GM03348 (cell line): ENCODE results near the gene RHOT1.
"Not testable (repeated sequence)": the region's sequence is repeated elsewhere in the genome, so short reads cannot be mapped to it uniquely, and the experiment has no call there.

ENCODE experiments used
- DNase-seq: peaks from one replicate; pipeline ENCODE4 v3.0.0; 2012; ENCODE audit warnings: low spot score

Gene RHOT1

DNA sequence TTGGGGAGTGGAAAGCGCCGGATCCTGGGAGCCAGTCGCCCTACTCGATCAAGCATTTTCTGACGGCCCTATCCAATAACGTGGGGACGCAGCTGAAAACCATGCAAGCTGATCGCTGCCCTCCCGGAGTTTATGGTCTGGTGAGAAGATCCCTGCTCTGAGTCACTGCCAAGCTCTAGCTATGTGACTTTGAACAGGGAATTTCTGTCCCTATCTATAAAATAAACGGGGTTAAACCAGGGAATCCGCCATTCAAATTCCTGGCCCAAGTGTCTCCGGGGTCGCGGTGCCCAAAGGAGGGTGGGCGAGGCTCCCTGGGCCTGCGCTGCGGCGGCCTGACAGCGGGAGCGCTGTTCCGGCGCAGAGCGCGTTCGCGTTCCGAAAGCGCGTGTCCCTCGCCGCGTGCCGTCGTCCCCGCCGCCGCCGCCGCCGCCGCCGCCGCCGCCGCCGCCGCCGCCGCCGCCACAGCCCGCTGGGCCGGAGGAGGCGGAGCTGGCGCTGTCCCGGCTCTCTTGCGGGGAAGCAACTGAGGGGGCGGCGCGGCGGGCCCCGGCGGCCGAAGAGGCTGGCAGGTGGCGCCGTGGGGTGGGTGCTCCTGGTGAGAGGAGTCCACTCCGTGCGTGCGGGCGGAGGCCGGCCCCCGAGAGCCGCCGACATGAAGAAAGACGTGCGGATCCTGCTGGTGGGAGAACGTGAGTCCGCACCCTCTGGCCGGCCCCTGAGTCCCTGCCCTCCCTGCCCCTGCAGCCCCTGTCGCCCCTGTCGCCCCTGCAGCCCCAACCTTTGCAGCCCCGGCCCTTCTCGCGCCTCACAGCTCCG, at the start of gene RHOT1:
TSS of gene RHOT1 (plus strand) at position 465 of the 819 bp plus-strand sequence. CDS start at position 656, 191 bp downstream.
- peak; percentile 87 for DNase-seq

DNA sequence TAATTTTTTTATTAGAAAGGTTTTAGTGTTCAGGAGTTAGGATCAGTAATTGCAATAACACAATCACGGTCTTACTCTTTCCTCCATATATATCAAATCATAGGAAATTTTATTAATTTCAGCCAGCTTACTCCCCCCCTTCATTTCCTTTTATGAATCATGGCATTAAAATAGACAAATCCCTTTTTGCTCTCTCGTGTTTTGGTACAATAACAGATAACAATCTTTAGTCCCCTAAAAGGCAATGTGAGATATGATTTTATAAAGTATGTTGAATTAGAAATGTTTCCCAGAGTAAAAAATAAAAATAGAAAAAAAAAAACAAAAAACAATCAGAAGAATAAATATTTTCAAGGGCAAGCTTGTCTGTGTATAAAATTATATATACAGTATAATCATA, 42.6 kb upstream of the RHOT1 start:
- DNase-seq = no peak

DNA sequence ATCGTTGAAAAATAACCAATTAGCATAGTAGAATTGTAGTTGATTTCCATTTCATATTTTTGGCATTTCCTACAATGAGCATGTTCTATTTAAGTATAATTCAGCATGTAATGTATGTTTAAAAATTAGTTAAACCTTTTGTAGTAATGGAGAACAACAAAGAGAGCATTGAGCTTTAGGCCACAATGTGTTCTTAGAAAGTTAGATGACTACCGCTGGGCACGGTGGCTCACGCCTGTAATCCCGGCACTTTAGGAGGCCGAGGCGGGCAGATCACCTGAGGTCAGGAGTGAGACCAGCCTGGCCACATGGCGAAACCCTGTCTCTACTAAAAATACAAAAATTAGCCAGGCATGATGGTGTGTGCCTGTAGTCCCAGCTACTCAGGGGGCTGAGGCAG, 42.0 kb upstream of the RHOT1 start:
- DNase-seq = not testable (repeated sequence)

DNA sequence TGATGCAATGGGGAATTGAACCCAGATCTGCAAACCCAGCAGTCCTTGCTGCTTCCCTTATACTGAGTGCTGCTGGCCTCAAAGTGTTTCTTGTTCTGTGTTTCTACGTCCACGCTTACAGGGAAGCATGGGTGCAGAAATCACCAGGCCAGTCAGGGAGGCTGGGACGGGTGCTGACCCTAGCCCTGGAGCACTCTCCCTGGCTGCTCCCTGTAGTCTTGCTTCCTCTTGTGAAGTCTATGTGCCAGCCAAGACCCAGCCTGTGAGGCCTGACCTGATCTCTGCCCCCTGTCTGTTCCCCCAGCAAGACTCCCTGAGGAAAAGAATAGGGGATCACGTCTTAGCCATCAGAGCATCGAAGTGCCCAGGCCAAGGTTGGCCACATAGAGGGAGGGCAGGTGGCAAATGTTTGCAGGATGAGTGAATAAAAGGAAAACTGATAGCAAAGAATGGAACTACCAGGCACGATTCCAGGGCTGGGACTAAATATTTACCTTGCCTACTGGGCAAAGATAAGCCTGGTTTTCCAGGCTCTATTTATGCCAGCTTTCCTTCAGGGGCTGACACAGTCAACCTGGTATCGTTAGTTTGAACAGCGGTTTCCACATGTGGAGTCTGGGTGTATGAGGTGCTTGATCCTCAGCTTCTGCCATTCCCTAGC, 41.2 kb upstream of the RHOT1 start:
- DNase-seq = no peak

DNA sequence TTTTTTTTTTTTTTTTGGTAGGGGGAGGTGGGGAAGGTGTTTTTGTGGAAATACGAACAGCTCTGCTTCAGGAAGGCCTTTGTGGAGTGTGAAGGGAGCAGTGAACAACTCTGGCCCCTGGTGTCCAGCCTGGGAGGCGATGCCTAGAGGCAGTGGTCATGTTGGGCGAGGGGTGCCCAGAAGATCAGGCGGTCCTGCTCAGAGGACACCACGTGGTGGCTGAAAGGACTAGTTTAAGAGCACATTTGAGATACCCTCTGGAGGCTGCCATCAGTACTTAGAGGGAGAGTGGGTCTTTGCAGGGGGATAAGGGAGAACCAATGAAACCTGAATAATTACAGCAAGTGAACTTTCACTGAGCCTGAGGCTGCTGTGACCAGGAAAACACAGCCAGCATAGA, 40.1 kb upstream of the RHOT1 start:
- no peak for DNase-seq

DNA sequence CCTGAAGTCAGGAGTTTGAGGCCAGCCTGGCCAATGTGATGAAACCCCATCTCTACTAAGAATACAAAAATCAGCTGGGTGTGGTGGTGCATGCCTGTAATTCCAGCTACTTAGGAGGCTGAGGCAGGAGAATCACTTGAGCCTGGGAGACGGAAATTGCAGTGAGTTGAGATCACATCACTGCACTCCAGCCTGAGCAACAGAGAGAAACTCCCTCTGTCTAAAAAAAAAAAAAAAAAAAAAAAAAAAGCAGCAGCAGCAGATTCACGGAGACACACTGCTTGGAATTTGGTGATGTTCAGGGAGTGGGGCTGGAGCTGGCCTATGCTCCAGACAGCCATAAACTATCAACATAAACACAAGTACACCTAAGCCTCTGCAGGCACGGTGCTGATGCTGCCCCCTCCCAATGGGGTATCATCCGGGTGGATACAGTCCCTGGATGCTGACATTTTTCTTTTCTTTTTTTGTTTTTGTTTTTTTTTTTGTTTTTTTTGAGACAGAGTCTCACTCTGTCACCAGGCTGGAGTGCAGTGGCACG, 39.6 kb upstream of the RHOT1 start:
- no peak for DNase-seq

DNA sequence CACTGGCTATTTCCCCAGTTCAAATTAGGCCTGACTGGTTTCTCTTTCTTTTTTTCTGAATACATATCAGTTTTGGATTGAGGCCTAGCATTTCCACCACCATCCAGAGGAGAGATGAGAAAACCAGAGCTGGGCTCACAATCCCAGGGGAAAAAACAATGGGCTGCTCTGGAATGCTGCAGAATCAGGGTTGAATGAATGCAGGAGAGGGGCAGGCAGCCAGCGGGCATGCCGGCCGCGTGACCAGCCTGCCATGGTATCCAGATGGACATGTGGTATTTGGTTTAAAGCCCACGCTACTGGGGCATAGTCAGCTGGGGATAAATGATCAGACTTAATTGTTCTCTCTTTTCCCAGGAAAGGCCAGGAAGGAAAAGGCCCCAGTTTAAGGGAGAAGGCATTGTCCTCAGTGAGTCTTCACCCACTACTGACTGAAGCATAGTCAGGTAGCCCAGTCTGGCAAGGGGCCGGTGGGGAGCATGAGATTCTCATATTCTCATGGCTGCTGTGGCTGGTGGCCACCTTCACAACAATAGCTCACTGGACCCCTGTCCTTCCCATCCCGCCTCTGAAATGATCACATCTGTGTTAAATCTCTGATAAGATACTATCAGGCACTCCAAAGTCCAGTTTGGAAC, 38.7 kb upstream of the RHOT1 start:
- peak; percentile 18 for DNase-seq

DNA sequence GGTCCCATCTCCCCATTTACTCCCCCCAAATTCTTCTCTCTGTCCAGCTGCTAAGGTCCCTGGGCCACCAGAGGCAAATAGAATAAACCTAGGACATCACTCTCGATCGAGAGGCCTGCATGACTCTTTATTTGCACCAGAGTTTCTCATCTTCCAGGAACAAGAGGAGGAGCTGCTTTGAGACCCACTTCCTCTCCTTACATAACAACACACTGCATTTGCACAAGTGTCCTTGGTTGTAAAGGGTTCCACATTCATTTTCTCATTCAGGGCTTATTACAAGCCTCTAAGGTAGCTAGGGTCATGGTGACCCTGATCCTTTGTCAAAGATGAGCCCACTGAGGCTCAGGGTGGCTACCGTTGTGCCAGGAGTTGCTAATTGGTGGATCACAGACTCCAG, 38.1 kb upstream of the RHOT1 start:
- no peak for DNase-seq

DNA sequence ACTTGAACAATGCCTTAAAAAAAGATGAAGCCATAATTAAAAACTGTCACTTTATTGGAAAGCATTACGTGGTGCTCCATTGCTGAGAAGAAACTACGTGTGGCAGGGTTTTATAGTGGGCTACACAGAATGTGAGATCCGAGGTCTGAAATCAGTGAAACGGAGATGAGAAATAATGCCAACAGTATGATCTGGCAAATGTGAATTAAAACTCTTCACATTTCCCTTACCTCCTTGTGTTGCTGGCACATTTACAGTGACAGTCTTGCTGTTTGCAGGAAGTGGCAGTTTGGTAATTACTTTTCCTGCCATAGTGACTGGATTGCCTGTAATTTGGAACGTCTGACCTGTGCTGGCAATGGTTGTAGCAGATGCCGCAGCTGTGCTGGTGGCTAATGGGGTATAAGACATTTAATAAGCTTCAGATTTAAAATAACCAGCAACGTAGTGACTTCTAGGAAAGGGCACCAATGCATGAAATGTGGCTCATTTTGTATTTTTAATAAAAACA, 35.8 kb upstream of the RHOT1 start:
- DNase-seq = not testable (repeated sequence)

DNA sequence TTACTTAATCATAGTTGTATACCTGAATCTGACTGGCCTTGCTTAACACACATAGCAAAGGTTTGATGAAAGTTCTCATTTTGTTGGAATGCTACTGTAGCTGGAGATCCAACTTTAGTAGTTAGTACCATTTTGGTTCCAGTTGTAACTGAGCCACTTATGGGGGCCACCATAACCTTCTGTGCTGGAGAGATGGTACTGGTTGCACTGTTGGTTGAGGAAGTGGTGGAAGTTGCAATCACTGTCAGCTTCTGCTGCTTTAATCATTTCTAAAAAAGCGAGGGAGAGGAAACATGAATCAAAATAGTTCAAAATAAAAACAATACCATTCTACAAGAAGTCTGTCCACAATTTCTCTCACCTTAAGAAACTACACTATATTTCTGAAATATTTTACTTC, 35.1 kb upstream of the RHOT1 start:
- DNase-seq = not testable (repeated sequence)

DNA sequence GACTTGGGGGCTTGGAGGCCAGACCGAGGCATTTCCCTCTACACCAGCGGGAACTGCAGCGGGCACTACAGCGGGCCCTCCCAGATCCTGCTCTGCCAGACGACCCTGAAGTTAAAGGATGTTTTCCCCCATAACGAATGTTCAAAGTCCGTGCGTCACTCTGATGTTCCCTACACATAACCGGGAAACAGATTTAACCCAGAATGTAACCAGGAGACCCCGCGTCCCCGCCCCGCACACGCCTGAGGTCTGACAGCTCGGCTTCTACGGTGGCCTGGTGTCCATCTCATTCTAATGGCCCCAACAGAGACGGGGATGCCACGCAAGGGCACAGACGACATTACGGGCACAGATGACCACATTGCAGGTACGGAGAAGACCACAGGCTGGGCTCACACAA, 31.7 kb upstream of the RHOT1 start:
- DNase-seq = no peak

DNA sequence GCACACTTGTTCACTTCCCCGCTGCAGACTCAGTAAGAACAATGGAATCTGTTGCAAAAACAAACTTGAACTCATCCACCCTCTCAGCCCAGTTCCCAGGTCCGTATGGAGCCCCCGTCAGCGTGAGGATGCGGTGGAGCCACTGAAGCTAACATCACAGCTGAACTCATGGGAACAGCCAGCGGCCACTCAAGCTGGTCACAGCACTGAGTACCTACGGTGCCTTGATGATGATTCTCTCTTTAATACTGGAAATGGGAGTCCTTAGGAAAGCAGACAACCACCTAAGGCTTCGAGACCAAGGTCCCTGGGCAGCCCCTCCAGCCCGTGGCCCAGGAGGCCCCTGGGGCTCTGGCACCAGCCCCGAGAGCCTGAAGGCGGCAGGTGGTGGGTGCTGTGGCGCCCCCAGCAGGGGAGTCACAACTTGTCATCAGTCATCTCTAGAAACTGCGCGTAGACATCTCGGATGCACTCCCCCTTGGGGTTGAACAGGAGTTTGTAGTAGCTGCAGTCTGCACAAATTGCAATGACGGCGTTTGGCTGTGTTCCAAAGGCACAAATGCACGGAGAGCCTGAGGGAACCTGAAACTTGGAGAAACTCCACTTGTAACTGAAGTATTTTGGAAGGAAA, 31.0 kb upstream of the RHOT1 start:
- no peak for DNase-seq

DNA sequence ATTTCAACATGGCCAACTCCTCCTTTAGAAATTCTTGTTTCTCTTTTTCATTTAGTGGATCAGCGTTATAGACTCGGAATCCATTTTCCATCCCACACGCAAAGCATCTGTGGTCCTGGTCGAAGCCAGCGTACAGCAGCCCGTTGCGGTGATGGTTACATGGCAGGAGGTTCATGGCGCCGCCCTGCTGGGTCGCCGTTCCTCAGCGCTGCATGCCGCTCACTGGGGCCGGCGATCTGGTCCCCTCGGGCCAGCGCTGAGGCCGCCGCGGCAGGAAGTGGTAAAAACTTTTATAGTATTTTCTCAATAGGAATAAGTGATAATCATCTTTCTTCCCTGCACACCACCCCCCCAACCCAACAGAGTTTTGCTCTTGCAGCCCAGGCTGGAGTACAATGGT, 29.9 kb upstream of the RHOT1 start:
- no peak for DNase-seq

DNA sequence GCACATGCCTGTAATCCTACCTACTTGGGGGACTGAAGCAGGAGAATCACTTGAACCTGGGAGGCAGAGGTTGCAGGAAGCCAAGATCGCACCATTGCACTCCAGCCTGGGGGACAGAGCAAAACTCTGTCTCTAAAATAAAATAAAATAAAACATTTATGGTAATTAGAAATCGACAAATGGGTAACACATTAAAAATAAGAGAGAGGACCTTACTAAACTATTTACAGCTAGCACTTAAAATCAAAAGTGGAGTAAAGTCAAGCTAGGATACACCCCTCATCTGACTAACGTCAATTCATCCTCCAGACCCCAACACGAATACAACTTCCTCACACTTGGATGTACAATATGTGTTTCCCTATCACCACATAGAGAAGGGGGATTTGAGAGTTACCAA, 27.8 kb upstream of the RHOT1 start:
- no peak for DNase-seq

DNA sequence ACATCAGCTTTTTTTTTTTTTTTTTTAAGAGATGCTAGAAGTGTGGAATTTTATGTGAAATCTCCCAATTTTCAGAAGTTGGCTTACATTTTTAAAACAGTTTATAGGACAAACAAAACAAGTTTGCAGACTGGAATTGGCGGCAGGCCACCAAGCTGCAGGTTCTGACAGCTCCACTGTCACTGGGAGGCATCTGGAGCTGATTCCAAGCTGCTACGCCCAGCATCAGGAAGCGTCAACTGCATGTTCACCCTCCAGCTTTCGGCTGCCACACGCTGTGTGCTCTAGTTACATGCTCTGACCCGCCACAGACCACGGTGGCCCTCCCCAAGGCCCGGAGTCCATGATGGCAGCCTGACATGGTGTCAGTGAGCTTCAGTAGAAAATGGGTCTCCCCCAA, 26.8 kb upstream of the RHOT1 start:
- DNase-seq = not testable (repeated sequence)

DNA sequence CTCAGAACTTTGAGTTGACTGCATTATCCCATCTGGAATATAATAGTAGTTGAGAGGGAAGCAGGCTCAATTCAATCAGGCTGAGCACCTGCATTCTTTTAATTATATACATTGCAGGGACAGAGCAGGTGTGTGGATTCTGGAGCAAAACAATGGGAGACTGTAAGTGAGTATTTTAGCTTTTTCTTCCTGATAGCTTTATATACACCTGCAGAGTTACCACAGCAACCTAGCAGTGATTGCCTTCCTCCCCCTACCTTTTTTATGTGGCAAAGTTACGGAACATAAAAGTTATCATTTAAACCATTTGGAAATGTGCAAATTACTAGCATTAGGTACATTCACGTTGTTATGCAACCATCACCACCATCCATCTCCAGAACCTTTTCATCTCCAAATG, 25.4 kb upstream of the RHOT1 start:
- DNase-seq = no peak

DNA sequence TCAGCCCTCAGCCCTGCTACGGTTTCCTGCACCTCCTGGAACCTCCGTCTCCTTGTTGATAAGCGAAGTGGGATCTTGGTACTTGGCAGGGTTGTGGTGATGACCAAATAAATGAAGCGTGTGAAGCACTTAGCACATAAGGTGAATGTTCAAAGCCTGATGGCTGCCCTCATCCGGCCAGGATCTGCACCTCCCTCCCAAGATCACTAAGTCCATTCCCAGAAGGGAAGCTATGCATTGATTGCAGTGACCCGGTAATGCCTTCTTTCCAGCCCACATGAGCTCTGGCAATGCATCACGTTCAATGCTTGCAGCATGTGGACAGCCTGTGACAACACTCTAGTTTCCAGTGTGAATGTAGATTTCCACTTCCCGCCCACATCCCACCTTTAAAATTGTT, 24.9 kb upstream of the RHOT1 start:
- no peak for DNase-seq

DNA sequence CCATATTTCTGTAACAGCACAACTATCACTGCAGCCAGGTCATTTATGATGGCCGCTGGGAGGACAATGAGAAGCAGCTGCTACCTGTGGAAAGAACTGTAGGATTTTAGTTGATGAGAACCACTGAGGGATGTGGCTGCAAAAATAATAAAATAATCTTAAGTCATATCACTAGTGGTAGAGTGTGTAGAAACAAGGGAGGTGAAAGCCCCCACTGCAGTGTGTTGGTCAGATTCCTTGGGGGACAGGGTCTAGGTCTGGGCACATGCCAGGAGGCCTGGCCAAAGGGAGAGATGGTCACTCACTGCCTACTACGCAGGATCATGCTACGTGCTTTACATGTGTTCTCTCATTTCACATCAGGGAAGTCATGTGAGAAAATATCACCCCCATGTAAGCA, 24.2 kb upstream of the RHOT1 start:
- DNase-seq = not testable (repeated sequence)

DNA sequence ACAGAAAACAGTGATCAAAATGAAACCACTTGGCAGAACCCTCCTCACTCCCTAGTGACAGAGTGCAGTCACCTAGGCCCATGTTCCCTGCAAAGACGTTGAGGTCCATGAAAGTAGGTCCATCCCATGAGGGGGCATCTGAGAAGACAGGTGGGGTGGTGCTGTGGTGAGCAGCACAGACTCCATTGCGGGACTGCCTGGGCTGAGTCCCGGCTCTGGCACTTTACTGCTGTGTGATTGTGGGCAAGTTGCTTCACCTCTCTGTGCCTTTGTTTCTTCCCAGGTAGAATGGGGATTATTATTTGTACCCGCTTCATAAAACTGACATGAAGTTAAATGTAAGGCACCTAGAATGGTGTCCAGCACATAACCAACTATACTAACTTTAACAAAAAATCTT, 23.5 kb upstream of the RHOT1 start:
- DNase-seq = no peak

DNA sequence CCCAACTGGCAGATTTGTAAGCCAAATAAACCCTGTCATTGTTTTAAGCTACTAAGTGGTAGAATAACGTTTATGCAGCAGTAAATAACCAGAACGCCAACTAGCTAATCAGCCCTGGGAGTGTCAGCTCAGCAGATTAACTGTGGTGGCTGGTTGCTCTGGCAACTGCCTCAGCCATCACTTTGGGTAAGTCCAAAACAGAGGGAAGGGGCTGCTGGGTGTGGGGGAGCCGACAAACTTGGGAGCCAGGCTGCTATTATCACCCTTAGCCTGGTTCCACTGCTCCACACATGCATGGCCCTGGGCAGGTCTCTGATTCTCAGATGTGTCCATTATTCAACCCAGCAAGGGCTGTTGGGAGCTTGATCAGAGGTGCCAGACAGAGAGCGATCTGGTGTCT, 22.2 kb upstream of the RHOT1 start:
- no peak for DNase-seq

DNA sequence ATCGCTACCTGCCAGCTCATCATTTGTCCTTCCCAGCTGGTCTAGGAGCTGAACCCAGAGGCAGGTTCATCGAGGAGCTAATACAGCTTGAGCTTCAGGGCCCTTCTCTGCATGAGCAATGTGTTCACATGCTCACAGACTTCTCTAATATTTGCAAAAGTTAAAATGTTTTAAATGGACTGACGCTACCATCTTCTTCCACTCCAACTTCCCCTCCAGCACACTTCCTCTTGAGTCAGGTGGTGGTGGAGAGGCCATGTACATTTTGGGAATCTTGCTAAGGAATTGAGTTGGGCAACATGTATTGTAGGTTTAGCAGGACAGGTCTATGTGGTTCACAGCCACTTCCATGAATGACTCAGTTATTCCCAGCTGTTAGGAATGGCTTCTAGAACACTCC, 21.6 kb upstream of the RHOT1 start:
- DNase-seq = no peak

DNA sequence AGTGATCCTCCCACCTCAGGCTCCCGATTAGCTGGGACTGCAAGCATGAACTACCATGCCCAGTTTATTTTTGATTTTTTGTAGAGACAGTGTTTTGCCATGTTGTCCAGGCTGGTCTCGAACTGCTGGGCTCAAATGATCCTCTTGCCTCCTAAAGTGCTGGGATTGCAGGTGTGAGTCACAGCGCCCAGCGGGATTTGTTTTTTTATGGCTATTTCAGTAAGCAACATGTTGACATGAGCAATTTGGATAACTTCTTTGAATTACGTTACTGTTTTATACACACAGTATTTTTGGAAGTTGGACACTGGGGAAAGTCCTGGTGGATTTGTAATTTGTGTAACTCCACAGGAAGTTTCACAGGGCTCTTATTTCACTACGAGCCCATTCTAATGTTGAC, 18.5 kb upstream of the RHOT1 start:
- no peak for DNase-seq
